HEK293T (cell line): ENCODE measurements around the gene GIN1.

Source experiments
- FOXA1 ChIP-seq: fragments of 450-650 bp; IDR thresholded peaks from 2 replicates; pipeline ENCODE4 v1.6.1; 2016; ENCODE audit warnings: mild to moderate bottlenecking
- SP1 ChIP-seq: fragments of 450-650 bp; IDR thresholded peaks from 2 replicates; pipeline ENCODE4 v1.6.1; 2017
- ZNF384 ChIP-seq: fragments of 450-650 bp; IDR thresholded peaks from 2 replicates; pipeline ENCODE4 v1.6.1; 2016
- TF ChIP-seq, protein P1 (sequence below): fragments of 450-650 bp; IDR thresholded peaks from 2 replicates; pipeline ENCODE4 v1.6.1; 2016

DNA sequence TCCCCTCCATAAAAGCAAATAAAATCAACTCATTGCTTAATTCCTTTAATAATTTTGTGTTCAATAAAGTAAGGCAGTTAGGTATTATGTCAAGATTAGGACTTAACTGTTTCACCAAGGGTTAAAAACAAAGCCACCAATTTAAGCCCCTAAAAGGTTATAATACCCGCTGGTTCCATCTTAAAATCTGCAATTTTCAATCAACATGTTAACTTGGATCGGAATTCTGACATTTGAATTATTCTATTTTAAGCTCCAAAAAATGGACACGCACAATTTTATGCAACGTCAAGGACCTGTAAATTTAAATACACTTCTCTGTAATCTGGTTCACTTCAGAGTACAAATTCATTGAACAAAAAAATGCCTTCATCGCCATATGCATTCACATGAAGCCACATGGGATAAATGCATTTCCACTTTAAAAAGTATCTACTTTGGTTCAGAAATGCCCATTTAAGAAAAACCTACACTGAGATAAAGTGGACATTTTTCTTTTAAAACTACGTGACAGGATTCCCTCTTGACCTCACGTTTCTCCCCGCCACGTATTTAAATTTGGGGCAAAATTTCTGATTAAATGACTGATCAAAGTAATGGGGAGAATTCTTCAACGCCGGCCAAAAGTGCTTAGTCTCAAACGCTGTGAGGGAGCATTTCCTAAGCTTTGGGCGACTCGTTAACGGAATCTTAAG lies 721 bp downstream of the GIN1 start:
- no peak for TF ChIP-seq SP1
- TF ChIP-seq ZNF384 = no peak
- no peak for TF ChIP-seq FOXA1
- TF ChIP-seq, protein P1, sequence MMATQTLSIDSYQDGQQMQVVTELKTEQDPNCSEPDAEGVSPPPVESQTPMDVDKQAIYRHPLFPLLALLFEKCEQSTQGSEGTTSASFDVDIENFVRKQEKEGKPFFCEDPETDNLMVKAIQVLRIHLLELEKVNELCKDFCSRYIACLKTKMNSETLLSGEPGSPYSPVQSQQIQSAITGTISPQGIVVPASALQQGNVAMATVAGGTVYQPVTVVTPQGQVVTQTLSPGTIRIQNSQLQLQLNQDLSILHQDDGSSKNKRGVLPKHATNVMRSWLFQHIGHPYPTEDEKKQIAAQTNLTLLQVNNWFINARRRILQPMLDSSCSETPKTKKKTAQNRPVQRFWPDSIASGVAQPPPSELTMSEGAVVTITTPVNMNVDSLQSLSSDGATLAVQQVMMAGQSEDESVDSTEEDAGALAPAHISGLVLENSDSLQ = no peak
